NCI-H1436 treated with DMSO at 0.1 percent for 48 hours (cell line): Measurements from ENCODE around the gene CFAP46.
A peak's percentile ranks its signal among the peaks of the same experiment; 100 is the strongest.
"Not testable (repeated sequence)": the region's sequence is repeated elsewhere in the genome, so short reads cannot be mapped to it uniquely, and the experiment has no call there.

ENCODE experiments used
- DNase-seq: peaks from one replicate; lab custom pipeline; 2025; lab: John Stamatoyannopoulos, UW

CFAP46 gene

GRCh38 chr10:132788180-132788830 lies 154.1 kb downstream of the CFAP46 start:
- no peak for DNase-seq

DNA sequence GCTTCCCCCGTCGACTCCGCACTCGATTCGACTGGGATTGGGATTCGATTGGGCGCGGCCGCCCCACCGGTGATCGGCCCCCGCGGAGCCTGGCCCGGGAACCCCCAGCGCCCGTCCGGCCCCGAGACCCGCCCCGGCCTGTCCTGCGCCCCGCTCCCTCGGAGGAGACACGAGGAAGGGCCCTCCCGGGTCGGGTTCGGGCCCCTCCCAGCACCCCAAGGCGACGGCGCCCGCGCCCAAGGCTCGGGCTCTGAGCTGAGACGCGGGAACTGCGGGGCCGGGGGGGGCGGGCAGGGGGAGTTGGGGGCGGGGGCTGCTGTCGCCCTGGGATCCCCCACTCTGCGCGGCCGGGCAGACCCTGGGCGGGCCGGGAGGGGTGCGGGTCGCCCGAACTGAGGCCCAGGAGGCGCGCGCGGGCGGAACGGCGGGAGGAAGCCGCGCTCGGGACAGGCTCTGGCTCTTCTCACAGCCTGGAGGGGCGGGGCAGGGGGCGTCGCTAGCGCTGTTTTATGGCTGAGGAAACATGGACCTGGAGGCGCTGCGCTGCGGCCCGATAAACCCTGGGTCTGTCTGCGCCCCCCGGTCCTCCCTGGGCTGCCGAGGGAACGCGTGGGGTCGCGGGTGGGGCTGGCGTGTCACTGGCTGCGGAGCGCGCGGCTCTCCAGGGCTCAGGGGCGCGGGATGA lies 154.7 kb downstream of the CFAP46 start:
- DNase-seq: no peak

GRCh38 chr10:132786884-132787494 lies 155.4 kb downstream of the CFAP46 start:
- DNase-seq: no peak

DNA sequence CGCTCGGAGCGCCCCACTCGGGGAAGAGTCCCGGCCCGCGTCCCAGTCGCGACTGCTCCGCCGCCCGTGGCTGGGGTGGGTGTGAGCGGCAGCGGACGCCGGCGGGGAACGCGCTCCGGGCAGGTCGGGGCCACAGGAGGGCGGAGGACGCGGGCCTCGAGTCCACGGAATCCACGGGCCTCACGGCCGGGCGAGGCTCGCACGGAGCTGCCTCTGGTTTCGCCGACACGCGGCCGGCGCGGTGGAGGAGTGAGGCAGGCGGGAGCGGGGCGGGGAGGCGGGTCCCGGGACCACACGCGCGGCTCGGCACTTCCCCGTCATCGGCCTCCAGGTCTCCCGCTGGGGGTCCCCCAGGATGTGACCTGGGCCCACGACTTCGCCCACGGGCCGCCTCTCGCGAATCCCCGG lies 155.9 kb downstream of the CFAP46 start:
- DNase-seq: no peak

DNA sequence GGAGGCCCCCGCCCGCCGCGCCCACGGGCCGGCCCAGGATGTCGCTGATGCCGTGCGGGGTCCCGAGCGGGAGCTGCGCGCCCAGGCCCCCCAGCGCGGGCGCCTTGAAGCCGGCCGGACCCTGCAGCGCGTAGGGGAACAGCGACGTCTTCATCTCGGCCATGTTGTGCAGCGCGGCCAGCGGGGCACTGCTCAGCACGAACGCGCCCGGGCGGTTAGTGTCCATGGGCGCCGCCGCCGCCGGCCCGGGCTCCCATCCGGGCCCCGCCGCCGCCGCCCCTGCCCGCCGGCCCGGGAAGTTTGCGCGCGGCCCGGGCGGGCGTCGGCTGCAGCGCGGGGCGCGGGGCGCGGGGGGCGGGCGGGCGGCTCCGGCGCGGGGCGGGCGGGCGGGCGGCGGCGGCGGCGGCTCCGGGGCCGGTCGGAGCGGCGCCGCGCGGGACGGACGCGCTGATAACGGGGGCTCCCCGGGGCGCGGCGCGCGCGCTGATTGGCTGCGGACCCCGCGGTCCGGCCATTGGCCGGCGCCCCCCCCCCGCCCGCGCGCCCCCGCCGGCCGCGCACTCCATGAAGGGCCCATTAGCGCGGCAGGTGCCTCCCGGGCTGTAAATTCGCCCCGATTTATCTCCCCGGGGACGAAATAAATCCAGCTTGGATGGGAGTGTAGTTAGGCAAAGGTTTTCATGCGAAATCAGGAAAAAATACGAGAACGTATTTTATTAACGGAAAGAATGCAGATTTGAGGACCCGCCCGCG lies 156.5 kb downstream of the CFAP46 start, which contains the start of gene NKX6-2:
Gene NKX6-2 (minus strand): TSS at position 425 of the 753 bp plus-strand sequence. CDS start 199 bp downstream, at position 226.
- no peak for DNase-seq

- DNase-seq: no peak
Observed at GRCh38 chr10:132784866-132785722, 157.3 kb downstream of the CFAP46 start.

- no peak for DNase-seq
Observed at GRCh38 chr10:132783940-132784865, 158.2 kb downstream of the CFAP46 start.

- no peak for DNase-seq
Observed at GRCh38 chr10:132783165-132783939, 159.0 kb downstream of the CFAP46 start.

GRCh38 chr10:132781556-132781955 lies 160.8 kb downstream of the CFAP46 start:
- no peak for DNase-seq

- no peak for DNase-seq
Observed at GRCh38 chr10:132780356-132780755, 162.0 kb downstream of the CFAP46 start.

DNA sequence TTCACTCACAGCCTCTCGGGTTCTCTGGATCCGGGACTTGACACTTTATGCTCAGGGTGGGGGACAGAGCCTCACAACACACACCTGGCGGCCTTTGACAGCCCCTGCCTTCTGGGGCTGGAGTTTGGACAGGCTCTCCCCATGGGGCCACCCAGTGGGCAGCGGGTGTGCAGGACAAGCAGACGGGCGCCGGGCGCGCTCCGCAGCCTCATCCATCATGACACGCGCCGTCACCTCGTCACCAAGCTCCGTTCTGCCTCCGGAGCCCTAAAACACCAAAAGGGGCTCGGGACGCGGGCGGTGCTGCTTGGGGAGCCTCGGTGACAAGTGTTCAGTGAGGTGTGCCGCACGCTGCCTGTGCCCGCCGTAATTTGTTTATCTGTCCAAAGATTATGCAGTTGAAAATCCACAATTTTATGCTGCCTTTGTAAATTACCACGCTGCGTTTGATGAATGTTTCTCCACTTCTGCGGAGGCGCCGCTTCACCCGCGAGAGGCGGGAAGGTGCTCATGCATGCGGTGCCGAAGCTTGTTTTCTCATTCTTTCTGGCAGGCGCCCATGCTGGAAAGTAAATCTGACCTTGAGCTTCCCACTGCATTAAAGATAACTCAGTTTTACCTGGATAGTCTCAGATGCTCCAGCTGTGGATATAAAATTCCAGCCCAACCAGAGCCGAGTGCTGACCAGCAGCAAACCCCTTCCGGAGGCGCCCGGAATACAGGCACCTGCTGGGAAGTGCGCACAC lies 162.6 kb downstream of the CFAP46 start:
- DNase-seq: no peak

DNA sequence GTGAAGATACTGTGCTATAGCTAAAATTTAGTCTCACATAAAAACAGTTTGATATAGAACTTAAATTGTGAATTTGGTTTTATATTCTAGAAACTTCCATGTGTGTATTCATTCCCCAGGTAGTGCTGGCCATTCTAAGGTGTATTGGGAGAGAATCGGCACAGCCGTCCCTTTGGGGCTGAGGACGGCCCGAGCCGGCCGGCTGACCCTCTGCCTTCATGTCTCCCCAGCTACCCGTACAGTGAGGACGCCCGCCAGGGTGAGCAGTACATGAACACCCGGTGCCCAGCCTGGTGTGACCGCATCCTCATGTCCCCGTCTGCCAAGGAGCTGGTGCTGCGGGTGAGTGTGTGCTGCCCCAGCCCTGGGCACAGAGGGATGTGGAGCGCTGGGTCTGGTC lies 164.9 kb downstream of the CFAP46 start:
- no peak for DNase-seq

- no peak for DNase-seq
Observed at GRCh38 chr10:132776821-132777220, 165.5 kb downstream of the CFAP46 start.

DNA sequence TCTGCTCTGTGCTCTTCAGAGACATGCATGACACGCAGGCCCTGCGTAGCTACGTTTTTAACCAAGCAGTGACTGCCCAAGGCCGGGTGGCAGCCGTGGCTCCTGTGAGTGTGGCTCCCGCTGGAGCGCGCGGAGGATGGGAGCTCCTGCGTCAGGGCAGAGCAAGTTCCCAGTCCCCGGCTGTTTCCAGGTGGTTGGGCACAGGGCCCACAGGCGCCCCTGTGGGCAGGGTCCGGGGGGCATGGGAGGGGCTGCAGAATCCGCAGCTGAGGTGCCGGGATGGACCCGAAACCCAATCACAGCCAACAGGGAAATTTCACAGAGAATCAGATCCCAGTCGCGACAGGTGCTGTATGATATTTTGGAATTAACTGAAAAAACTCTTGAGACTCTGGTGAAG lies 166.2 kb downstream of the CFAP46 start:
- no peak for DNase-seq

DNA sequence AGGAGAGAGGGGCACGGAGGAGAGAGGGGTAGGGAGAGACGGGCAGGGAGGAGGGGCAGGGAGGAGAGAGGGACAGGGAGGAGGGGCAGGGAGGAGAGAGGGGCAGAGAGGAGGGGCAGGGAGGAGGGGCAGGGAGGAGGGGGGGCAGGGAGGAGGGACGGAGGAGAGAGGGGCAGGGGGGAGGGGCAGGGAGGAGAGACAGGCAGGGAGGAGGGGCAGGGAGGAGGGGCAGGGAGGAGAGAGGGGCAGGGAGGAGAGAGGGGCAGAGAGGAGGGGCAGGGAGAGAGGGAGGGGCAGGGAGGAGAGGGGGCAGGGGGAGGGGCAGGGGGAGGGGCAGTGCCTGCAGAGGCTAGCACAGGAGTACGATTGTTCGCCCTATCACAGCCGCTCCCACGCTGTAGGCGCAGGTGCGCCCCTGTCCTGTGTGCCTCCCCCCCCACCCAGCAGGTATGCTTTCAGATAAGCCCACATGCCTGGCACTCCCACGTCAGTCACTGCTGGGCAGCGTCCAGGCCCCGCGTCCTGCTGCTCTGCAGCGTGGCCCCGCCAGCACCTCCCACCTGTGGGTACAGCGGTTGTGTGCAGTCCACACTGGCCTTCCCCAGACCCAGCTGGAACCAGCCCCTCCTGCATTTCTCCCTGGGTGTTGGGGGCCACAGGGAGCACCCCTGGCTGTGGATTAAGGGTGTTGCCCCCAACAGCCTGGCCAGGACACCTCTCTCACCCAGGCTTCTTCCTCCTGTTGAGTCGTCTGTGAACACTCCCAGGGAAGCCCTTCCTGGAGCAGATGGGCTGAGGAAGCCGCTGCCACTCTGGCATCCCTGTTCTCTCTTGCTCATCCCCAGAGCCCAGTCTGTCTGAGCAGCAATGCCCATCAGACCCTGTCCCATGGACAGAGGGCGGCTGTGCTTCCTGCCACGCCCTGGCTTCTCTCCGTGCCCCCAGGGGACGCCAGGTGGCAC lies 167.2 kb downstream of the CFAP46 start:
- DNase-seq: peak; percentile 69

DNA sequence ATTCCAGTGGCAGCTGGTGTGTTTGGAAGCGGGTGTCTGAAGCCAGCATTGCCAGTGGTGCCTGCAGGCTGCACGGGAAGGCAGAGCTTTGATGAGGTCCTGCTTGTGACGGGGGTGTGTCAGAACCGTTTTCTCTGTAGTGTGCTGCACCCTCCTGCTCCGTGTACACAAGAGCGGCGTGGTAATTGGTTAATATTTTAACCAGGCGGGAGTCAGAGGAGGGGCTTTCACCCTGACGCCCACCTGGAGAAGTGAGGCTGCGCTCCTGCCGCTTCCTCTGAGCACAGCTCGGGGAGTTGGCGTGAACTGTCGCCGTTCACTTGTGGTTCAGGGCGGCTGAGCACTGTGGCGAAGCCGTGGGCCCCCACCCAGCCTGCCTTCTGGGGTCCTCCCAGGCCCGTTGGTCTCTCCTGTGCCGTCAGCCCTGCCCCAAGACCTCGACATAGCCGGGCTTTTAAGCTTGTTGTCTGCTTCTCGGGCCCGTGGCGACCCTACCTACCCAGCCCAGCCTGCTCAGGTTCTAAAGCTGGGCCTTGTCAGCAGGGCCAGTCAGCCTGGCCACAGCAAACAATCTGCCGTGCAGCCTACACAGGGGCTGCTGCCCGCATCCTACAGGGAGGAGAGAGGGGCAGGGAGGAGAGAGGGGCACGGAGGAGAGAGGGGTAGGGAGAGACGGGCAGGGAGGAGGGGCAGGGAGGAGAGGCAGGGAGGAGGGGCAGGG lies 168.0 kb downstream of the CFAP46 start:
- peak; percentile 65 for DNase-seq

GRCh38 chr10:132772816-132773215 lies 169.6 kb downstream of the CFAP46 start:
- not testable (repeated sequence) for DNase-seq
